GM19099 (cell line): Measurements from ENCODE around the gene RBM33.

Source experiments
- POLR2A ChIP-seq: IDR thresholded peaks from 3 replicates; pipeline ENCODE4 v1.6.1; 2011; ENCODE audit warnings: low read depth; ENCODE audit not compliant: insufficient read length; ENCODE audit errors: extremely low read depth

Gene RBM33

GRCh38 chr7:155792999-155793560 is 148.6 kb downstream of the RBM33 start:
- TF ChIP-seq POLR2A: no peak

- TF ChIP-seq POLR2A: no peak
Observed at GRCh38 chr7:155793720-155794119, 149.3 kb downstream of the RBM33 start.

- TF ChIP-seq POLR2A: no peak
Observed at GRCh38 chr7:155794196-155794595, 149.7 kb downstream of the RBM33 start.

- TF ChIP-seq POLR2A: no peak
Observed at GRCh38 chr7:155795401-155795800, 150.9 kb downstream of the RBM33 start.

GRCh38 chr7:155795951-155796350 is 151.5 kb downstream of the RBM33 start:
- no peak for TF ChIP-seq POLR2A

- no peak for TF ChIP-seq POLR2A
Observed at GRCh38 chr7:155796381-155797261, 152.2 kb downstream of the RBM33 start.

- no peak for TF ChIP-seq POLR2A
Observed at GRCh38 chr7:155797262-155798250, 153.1 kb downstream of the RBM33 start.

- TF ChIP-seq POLR2A: no peak
Observed at GRCh38 chr7:155798673-155799439, 154.4 kb downstream of the RBM33 start.

GRCh38 chr7:155799514-155799913 is 155.1 kb downstream of the RBM33 start:
- no peak for TF ChIP-seq POLR2A

GRCh38 chr7:155800301-155800700 is 155.8 kb downstream of the RBM33 start:
- no peak for TF ChIP-seq POLR2A

- no peak for TF ChIP-seq POLR2A
Observed at GRCh38 chr7:155800741-155801267, 156.3 kb downstream of the RBM33 start.

- no peak for TF ChIP-seq POLR2A
Observed at GRCh38 chr7:155802291-155802690, 157.8 kb downstream of the RBM33 start.

GRCh38 chr7:155802906-155803417 is 158.5 kb downstream of the RBM33 start:
- no peak for TF ChIP-seq POLR2A

GRCh38 chr7:155803418-155804376 is 159.2 kb downstream of the RBM33 start:
- no peak for TF ChIP-seq POLR2A
